ENCODE results near the gene SEPTIN8. TPM values are rescaled to one million over a fixed set of nuclear protein-coding genes. Genes with fewer than 3 reads are reported as not detected.

Gene SEPTIN8
- total RNA-seq, 1 experiment from 2014 or later = 26.5 TPM

DNA sequence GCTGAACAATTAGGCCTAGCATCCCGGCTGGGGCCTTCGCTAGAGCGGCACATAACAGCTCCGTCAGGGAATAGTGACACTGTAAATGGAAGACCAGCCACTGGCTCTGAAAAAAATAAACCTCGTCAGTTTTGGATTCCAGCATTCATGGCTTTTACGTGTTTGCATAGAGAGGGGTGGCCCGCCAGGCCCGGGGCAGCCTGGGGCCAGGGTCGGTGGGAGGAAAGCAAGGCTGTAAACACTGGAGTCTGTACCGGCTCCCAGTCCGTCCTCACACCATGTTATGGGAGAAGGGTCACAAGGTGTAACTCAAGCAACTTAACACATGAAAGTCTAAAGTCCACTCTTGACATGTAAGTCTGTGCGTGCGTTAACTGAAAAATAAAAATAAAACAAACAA, 18.6 kb downstream of the SEPTIN8 start:
- Histone ChIP-seq H3K9me3 (replicated peaks) (no peaks in the 10 kb centered on the region), H3K27me3 (no peaks in the 10 kb centered on the region), H3K4me3 (no peak overlapping the region), H3K36me3 (no peaks in the 10 kb centered on the region), H3K27ac (no peak overlapping the region), H3K4me1 (no peaks in the 10 kb centered on the region)
- DNase-seq = no peak

DNA sequence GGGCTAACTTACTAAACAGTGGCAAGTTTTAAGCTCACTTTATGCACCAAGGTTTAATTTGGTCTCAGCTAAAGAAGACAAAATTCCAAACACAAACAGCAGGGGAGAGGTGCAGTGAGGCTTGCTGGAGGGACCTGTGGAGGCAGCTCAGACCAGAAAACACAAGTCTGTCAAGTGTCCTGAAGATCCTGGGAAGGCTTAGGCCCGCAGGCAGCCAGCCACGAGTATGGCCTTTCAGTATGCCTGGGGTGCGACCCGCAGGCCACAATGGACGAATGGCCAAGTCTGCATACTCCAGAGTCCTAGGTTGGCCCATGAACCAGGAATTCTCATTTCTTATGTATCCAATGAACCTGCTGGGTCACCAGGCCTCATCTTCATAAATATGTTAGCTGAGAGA, 20.5 kb downstream of the SEPTIN8 start:
- Histone ChIP-seq H3K4me3 (no peak overlapping the region), H3K27ac (no peak overlapping the region), H3K36me3 (no peaks in the 10 kb centered on the region), H3K9me3 (replicated peaks) (no peaks in the 10 kb centered on the region), H3K27me3 (no peaks in the 10 kb centered on the region), H3K4me1 (no peaks in the 10 kb centered on the region)
- DNase-seq = no peak

DNA sequence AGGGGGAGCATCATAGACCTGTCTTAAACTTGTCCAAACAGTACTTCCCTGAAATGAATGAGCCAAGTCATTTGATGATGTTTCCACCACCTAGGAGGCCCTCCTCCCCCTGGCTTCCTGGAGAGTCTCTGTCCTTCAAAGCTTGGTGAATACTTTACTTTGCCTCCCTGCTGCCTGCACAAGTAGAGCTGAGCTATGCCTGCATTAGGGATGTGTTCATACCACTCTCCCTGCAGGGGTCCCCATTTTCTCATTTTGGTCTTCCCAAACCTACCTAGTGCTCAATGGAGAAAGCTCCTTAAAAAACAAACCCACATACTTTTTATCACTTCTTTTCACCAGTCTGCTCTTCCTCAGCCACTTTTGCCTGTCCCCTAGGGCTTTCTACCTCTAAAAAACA, 22.1 kb downstream of the SEPTIN8 start:
- Histone ChIP-seq H3K9me3 (replicated peaks) (no peaks in the 10 kb centered on the region), H3K4me3 (no peak overlapping the region), H3K4me1 (no peaks in the 10 kb centered on the region), H3K36me3 (no peaks in the 10 kb centered on the region), H3K27me3 (no peaks in the 10 kb centered on the region), H3K27ac (no peak overlapping the region)
- no peak for DNase-seq

DNA sequence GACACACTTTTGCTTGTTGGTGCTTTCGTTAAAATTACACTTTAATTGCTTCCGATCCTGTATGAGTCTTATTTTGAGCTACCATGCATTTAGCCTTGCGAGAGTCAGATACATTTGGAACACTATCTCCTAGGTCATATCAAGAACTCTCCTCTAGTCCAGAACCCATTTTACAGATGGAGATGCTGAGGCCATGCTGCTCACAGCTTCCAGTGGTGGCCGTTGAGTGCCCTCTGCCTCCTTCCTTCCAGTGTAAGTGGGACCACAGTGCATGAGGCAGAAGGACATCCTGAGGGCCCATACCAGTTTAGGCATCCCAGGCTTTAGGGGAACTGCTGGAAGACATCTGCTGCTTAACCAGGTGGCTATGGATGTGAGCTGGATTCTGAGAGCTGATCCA, 22.9 kb downstream of the SEPTIN8 start:
- Histone ChIP-seq H3K27ac (no peak overlapping the region), H3K4me1 (no peaks in the 10 kb centered on the region), H3K27me3 (no peaks in the 10 kb centered on the region), H3K9me3 (replicated peaks) (no peaks in the 10 kb centered on the region), H3K4me3 (no peak overlapping the region), H3K36me3 (no peaks in the 10 kb centered on the region)
- DNase-seq = no peak

DNA sequence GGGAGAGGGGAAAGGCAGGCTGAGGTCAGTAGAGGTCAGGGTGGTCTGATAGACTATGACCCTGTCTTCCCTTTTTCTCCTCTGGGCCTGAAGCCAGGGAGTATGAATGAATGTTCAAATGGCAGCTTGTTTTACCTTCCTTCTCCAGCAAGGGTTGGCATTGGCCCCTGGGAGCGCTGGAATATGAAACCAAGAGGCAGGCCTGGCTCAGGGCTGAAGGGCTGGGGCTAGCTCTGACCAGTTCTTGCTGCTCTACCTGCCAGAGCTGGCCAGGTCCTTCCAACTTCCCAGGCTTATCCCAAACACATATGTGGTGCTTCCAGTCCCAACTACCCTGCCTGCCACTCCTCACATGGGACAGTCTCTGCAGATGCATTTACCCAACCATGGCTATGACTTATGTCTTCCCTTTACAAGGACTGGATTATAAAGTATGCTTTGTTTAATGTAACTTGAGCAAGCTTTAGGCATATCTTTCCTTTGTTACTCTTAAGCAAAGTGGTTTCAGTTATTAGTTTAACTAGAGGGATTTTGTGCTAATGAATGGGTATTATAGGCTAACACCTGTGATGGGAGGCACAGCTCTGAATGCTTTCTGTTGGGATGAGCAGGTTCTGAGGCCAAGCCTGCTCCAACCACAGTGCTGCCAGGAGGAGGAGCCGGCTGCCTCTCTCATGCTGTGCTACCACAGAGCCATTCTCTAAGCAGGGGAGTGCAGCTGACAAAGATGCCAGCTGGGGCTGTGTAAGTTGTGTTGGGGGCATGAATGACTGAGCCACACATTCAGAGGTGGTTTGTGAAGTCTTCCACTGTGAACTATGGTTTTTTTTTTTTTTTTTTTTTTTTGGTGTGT, 23.7 kb downstream of the SEPTIN8 start:
- Histone ChIP-seq H3K9me3 (replicated peaks) (no peaks in the 10 kb centered on the region), H3K4me3 (no peak overlapping the region), H3K36me3 (no peaks in the 10 kb centered on the region), H3K27me3 (no peaks in the 10 kb centered on the region), H3K4me1 (no peaks in the 10 kb centered on the region), H3K27ac (no peak overlapping the region)
- peak; percentile 39 to 53 for DNase-seq

DNA sequence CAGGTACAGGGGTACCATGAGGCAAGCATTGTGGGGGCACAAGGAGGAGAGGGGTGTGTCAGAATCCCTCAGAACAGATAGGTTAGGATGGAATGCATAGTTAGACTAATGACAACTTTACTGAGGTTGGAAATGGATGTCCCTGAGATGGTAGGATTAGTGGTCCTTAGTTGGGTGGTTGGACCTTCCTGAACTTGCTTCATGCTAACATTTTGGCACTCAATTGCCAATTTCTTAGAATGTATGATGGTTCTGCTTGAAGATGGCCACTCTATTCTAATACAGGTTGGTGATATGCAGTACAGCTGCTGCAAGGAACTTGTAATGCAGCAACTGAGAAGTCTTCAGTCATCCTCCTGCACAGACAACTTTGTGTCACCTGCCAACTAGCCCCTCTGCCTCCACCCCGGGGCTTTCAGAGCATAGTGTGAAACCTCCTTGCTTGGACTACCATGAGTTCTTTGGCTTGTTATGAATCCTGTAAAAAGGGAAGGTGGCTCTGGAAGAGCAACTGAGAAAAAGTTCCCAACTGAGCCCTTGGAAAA, 24.4 kb downstream of the SEPTIN8 start:
- Histone ChIP-seq H3K4me3 (no peak overlapping the region), H3K36me3 (no peaks in the 10 kb centered on the region), H3K9me3 (replicated peaks) (no peaks in the 10 kb centered on the region), H3K27ac (no peak overlapping the region), H3K27me3 (no peaks in the 10 kb centered on the region), H3K4me1 (no peaks in the 10 kb centered on the region)
- no peak for DNase-seq

GRCh38 chr5:132751971-132752580, 25.0 kb downstream of the SEPTIN8 start:
- DNase-seq = no peak
- H3K4me1 ChIP-seq = no peaks in the 10 kb centered on the region
- H3K36me3 ChIP-seq = no peaks in the 10 kb centered on the region
- no peak overlapping the region for H3K27ac ChIP-seq
- no peaks in the 10 kb centered on the region for H3K27me3 ChIP-seq
- H3K4me3 ChIP-seq = no peak overlapping the region
- no peaks in the 10 kb centered on the region for H3K9me3 ChIP-seq (replicated peaks)

DNA sequence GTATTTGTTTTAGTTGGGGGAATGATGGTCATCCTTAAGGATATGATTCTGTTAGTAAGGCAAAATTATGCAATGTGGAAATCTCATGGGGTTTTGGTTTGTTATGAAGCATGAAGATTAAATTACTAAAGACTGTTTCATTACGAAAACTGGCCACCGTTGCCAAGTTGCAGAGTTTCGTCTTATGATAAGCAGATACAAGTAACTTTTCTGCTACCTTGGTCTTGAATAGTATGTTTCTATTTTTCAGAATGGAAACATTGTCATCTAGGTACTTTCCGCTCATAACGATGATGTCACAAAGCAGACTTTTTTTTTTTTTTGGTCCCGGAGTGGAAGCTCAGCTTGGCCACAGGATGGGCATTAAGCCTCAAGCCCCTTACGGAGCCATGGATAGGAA, 25.6 kb downstream of the SEPTIN8 start:
- no peaks in the 10 kb centered on the region for H3K4me1 ChIP-seq
- H3K27me3 ChIP-seq = no peaks in the 10 kb centered on the region
- H3K36me3 ChIP-seq = no peaks in the 10 kb centered on the region
- H3K9me3 ChIP-seq (replicated peaks) = no peaks in the 10 kb centered on the region
- no peak for DNase-seq
- H3K4me3 ChIP-seq = no peak overlapping the region
- no peak overlapping the region for H3K27ac ChIP-seq

DNA sequence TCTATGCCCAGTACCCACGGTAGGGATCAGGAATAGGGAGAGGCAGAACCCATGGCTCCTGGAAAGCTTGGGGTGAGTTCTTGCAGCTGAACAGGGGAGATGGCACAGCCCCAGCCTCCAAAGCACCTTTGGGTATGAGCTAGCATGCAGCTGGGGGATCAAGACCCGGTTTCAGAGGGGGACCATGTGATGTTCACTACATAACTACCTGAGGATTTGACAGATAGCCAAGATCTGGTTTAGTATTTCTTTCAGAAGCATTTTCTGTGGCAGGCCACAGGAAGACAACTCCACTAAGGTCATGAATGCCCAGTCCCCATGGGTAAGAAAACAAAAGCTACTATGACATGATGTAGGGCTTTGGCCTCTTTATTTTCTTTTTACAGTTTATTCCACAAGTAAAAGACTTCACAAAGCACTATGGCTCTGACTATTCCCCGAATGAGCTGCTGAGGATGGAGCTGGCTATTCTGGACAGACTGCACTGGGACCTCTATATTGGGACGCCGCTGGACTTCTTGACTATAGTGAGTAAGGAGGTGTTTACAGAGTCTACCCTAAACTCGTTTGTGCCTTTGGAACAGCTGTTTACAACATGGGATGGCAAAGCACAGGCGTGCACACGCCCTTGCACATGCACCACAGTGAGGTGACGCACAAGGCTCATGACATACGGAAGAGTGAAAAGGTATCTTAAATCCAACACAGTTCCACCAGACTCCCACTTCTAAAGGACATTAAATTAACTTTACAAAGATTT, 26.4 kb downstream of the SEPTIN8 start:
- no peaks in the 10 kb centered on the region for H3K27me3 ChIP-seq
- no peak for DNase-seq

GRCh38 chr5:132749506-132749905, 27.5 kb downstream of the SEPTIN8 start:
- H3K9me3 ChIP-seq (replicated peaks) = no peaks in the 10 kb centered on the region
- no peaks in the 10 kb centered on the region for H3K36me3 ChIP-seq
- H3K4me1 ChIP-seq = no peaks in the 10 kb centered on the region
- H3K27ac ChIP-seq = no peak overlapping the region
- H3K4me3 ChIP-seq = no peak overlapping the region
- H3K27me3 ChIP-seq = no peaks in the 10 kb centered on the region
- no peak for DNase-seq

More for the DNA sequence above, 26.4 kb downstream of the SEPTIN8 start:
- Histone ChIP-seq H3K36me3 (no peaks in the 10 kb centered on the region), H3K4me3 (no peak overlapping the region), H3K27ac (no peak overlapping the region), H3K9me3 (replicated peaks) (no peaks in the 10 kb centered on the region), H3K4me1 (no peaks in the 10 kb centered on the region)

GRCh38 chr5:132748522-132749000, 28.5 kb downstream of the SEPTIN8 start:
- H3K9me3 ChIP-seq (replicated peaks) = no peaks in the 10 kb centered on the region
- H3K36me3 ChIP-seq = no peaks in the 10 kb centered on the region
- DNase-seq = no peak
- no peak overlapping the region for H3K4me3 ChIP-seq
- H3K27ac ChIP-seq = no peak overlapping the region
- H3K27me3 ChIP-seq = no peaks in the 10 kb centered on the region
- no peaks in the 10 kb centered on the region for H3K4me1 ChIP-seq

DNA sequence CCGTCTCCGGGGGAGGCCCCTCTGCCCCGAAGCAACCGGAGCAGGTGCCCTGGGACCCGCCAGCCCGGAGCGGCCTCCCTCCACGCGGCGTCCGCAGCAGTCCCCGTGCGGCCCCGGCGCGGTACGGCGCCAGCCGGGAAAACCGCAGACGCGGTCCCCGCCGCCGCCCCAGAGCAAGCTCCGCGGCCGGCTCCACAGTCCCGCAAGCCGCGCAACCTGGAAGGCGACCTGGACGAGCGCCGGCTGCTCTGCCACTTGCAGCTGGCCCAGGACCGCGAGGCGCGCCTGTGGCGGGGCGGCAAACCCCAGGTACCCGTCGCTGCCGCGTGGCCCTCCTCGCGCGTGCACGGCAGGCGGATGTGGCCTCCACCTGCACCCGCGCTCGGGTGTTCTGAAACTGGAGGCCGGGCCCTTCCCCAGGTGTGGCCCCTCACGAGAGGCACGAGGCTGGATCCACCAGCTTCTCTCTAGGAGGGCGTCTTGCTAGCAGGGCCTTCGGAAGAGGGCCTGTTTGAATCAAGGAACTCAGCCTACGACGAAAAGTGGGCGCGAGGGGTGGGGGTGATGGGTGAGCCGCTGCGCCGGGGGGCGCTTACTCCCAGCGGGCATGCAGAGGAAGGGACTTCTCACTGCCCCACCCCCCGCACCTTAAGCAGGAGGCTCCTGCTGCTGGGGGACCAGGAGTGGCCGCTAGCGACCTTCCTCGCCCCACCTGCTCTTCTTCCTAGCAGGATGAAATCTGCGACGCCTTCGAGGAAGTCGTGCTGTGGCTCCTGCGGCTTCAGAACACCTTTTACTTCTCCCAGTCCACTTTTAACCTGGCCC, 29.2 kb downstream of the SEPTIN8 start:
- no peak overlapping the region for H3K27ac ChIP-seq
- H3K4me1 ChIP-seq = no peaks in the 10 kb centered on the region
- H3K27me3 ChIP-seq = no peaks in the 10 kb centered on the region
- no peak overlapping the region for H3K4me3 ChIP-seq
- H3K36me3 ChIP-seq = no peaks in the 10 kb centered on the region
- H3K9me3 ChIP-seq (replicated peaks) = no peaks in the 10 kb centered on the region
- no peak for DNase-seq

DNA sequence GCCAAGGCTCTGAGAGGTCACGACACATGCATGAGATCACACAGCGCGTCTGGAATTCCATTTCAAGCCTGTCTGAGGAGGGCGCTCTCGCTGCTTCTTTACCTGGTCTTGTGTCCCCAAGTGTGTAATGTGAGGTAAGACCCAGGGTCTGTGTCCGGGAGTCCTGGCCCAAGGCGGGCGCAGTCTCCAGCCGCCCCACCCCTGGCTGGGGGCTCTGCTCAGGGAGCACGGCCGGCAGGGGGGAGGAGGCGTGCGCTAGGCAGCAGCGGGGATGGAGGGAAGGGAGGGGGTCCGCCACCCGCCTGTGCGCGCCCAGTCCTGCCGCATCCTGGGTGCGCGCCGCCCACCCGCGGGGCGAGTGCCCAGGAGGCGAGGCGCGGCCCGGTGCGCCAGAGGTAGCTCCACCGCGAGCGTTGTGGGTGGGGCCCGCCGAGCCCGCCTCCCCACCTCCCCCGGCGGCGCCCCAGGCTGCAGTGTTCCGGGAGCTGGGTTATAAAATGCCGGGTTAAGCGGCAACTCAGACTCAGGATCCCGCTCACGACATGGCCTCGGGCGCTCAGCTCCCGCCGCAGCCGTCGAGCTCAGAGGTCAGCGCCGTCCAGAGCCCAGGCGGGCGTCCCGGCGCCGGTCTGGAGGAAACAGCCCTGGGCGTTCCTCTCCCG, 30.0 kb downstream of the SEPTIN8 start, which contains the start of gene CCNI2:
TSS of gene CCNI2 (plus strand) at position 473 of the 662 bp plus-strand sequence. CDS start at position 543, 70 bp downstream.
- no peak within 1 kb of the TSS for H3K4me3 ChIP-seq
- no peak for DNase-seq
- H3K27me3 ChIP-seq = no peaks in the 10 kb centered on the region
- H3K9me3 ChIP-seq (replicated peaks) = no peaks in the 10 kb centered on the region
- no peak within 1 kb of the TSS for H3K27ac ChIP-seq
- no peaks in the 10 kb centered on the region for H3K4me1 ChIP-seq
- no peaks in the 10 kb centered on the region for H3K36me3 ChIP-seq

- Histone ChIP-seq H3K9me3 (replicated peaks) (no peaks in the 10 kb centered on the region), H3K27me3 (no peaks in the 10 kb centered on the region), H3K27ac (no peak overlapping the region), H3K4me3 (no peak overlapping the region), H3K36me3 (no peaks in the 10 kb centered on the region), H3K4me1 (no peaks in the 10 kb centered on the region)
- no peak for DNase-seq
These were observed 30.5 kb downstream of the SEPTIN8 start for GRCh38 chr5:132746592-132746953.

Measured in SJCRH30 (cell line).